ENCODE results near the gene TANC1.

TANC1 gene

DNA sequence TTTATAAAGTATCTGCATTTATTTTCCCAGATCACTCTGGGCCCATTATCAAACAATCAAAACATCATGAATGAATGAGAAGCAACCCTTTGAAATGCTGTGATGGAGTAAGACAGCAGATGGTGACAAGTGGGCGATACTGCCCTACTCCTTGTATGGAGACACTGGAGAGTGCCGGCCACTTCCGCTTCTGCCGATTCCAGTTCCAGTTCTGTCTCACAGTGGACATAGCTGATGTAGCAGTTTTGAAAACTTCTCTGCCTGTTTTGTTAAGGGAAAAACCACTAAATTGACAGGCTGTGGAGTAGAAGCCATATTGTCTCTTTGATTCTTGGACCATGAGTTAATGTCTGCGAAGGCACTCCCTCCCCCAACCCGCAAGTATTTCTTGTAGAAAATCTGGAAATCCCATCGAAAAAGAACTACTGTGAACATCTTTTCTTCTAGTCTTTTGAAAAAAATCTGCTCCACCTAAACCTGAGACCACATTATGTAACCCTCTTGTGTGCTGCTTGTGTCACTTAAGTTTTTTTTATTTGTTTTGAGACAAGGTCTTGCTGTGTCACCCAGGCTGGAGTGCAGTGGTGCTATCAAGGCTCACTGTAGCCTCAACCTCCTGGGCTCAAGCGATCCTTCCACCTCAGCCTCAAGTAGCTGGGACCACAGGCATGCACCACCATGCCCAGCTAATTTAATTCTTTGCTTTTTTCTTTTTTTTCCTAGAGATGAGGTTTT, 133.5 kb downstream of the TANC1 start:
- Histone ChIP-seq H3K4me1 (ENCODE audit: control extremely low read depth in 1 of 4, control insufficient read depth in 4 of 4, insufficient read depth in 4 of 4, low read length in 3 of 4) (peaks cover 0 to 5% (median 1%) of the 10 kb centered on the region in 4 experiments), H3K36me3 (ENCODE audit: control insufficient read depth in 4 of 4, insufficient read depth in 4 of 4, low read length in 3 of 4) (peaks cover 0 to under 1% (median 0%) of the 10 kb centered on the region in 4 experiments), H3K27me3 (replicated peaks in 2 of 5; ENCODE audit: control insufficient read depth in 4 of 5, insufficient read depth in 5 of 5, low read length in 4 of 5) (no peaks in the 10 kb centered on the region), H3K9me3 (ENCODE audit: control extremely low read depth in 1 of 5, control insufficient read depth in 4 of 5, insufficient read depth in 2 of 5, low read depth in 1 of 5, low read length in 4 of 5) (peaks cover 0 to 3% (median under 1%) of the 10 kb centered on the region in 5 experiments), H3K27ac (ENCODE audit: insufficient read depth in 1 of 2, low read depth in 1 of 2, low read length in 2 of 2, poor library complexity in 1 of 2, severe bottlenecking in 2 of 2) (no peak overlapping the region), H3K4me3 (ENCODE audit: control insufficient read depth in 1 of 7, extremely low read depth in 1 of 7, insufficient read depth in 4 of 7, low read depth in 2 of 7, low read length in 6 of 7) (no peak overlapping the region)
- 100% methylated on average over 7 of the region's 8 CpGs for WGBS (ENCODE audit: insufficient coverage)
- POLR2A ChIA-PET = no interaction called here
- no peak for DNase-seq
- CTCF ChIA-PET = no interaction called here

DNA sequence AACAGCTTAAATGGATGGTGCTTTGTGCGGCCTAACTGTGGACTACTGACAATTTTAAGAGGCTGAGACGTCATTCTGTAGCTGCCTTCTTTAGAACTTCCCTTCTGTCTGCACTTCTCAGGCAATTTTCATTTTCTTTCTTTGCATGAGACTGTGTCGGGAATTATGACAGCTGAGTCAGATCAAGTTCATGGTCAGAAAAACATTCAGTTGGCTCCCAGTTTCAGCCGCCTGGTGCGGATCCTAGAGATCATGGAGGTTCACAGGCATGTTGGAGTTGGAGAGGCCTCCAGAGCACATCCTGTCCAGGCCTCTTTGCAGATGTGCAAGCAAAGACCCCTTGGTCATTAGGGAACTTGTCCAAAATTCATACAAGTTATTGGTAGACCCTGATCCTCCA, 135.0 kb downstream of the TANC1 start:
- Histone ChIP-seq H3K4me1 (ENCODE audit: control extremely low read depth in 1 of 4, control insufficient read depth in 4 of 4, insufficient read depth in 4 of 4, low read length in 3 of 4) (peaks cover 0 to 5% (median 1%) of the 10 kb centered on the region in 4 experiments), H3K27ac (ENCODE audit: insufficient read depth in 1 of 2, low read depth in 1 of 2, low read length in 2 of 2, poor library complexity in 1 of 2, severe bottlenecking in 2 of 2) (no peak overlapping the region), H3K9me3 (ENCODE audit: control extremely low read depth in 1 of 5, control insufficient read depth in 4 of 5, insufficient read depth in 2 of 5, low read depth in 1 of 5, low read length in 4 of 5) (no peaks in the 10 kb centered on the region), H3K4me3 (ENCODE audit: control insufficient read depth in 1 of 7, extremely low read depth in 1 of 7, insufficient read depth in 4 of 7, low read depth in 2 of 7, low read length in 6 of 7) (no peak overlapping the region), H3K36me3 (ENCODE audit: control insufficient read depth in 4 of 4, insufficient read depth in 4 of 4, low read length in 3 of 4) (no peaks in the 10 kb centered on the region), H3K27me3 (replicated peaks in 2 of 5; ENCODE audit: control insufficient read depth in 4 of 5, insufficient read depth in 5 of 5, low read length in 4 of 5) (no peaks in the 10 kb centered on the region)
- DNase-seq = no peak
- CTCF ChIA-PET = no interaction called here
- 100% methylated on average over 2 of the region's 5 CpGs for WGBS (ENCODE audit: insufficient coverage)
- POLR2A ChIA-PET = no interaction called here

DNA sequence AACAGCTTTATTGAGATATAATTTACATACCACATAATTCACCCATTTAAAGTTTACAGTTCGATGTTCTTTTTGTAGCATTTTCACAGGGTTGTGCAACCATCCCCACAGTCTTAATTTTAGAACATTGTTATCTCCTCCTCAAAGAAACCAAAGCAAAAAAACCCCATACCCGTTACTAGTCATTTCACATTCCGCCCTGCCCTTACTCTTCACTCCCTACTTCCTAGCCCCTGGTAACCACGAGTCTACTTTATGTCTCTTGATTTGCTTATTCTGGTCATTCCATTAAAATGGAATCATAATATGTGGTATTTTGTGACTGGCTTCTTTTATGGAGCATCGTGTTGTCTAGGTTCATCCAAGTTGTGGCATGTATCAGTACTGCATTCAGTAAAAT, 137.7 kb downstream of the TANC1 start:
- WGBS (ENCODE audit: insufficient coverage) = 100% methylated on average over 2 of the region's 5 CpGs
- no peaks in the 10 kb centered on the region for H3K9me3 ChIP-seq (ENCODE audit: control extremely low read depth in 1 of 5, control insufficient read depth in 4 of 5, insufficient read depth in 2 of 5, low read depth in 1 of 5, low read length in 4 of 5)
- no peak for DNase-seq
- H3K27ac ChIP-seq (ENCODE audit: insufficient read depth in 1 of 2, low read depth in 1 of 2, low read length in 2 of 2, poor library complexity in 1 of 2, severe bottlenecking in 2 of 2) = no peak overlapping the region
- H3K4me3 ChIP-seq (ENCODE audit: control insufficient read depth in 1 of 7, extremely low read depth in 1 of 7, insufficient read depth in 4 of 7, low read depth in 2 of 7, low read length in 6 of 7) = no peak overlapping the region
- H3K4me1 ChIP-seq (ENCODE audit: control extremely low read depth in 1 of 4, control insufficient read depth in 4 of 4, insufficient read depth in 4 of 4, low read length in 3 of 4) = no peaks in the 10 kb centered on the region
- H3K36me3 ChIP-seq (ENCODE audit: control insufficient read depth in 4 of 4, insufficient read depth in 4 of 4, low read length in 3 of 4) = peaks cover 0 to under 1% (median 0%) of the 10 kb centered on the region in 4 experiments
- H3K27me3 ChIP-seq (replicated peaks in 2 of 5; ENCODE audit: control insufficient read depth in 4 of 5, insufficient read depth in 5 of 5, low read length in 4 of 5) = no peaks in the 10 kb centered on the region
- POLR2A ChIA-PET = interaction anchor here (0.6 to 0.9 kb wide), 2 partner anchors 12 to 19 kb away, joined by 3 read pairs; no protein-coding TSS in a partner anchor
- CTCF ChIA-PET = interaction anchor here (0.7 to 1.0 kb wide), 2 partner anchors 12 to 14 kb away, joined by 3 read pairs; no protein-coding TSS in a partner anchor

DNA sequence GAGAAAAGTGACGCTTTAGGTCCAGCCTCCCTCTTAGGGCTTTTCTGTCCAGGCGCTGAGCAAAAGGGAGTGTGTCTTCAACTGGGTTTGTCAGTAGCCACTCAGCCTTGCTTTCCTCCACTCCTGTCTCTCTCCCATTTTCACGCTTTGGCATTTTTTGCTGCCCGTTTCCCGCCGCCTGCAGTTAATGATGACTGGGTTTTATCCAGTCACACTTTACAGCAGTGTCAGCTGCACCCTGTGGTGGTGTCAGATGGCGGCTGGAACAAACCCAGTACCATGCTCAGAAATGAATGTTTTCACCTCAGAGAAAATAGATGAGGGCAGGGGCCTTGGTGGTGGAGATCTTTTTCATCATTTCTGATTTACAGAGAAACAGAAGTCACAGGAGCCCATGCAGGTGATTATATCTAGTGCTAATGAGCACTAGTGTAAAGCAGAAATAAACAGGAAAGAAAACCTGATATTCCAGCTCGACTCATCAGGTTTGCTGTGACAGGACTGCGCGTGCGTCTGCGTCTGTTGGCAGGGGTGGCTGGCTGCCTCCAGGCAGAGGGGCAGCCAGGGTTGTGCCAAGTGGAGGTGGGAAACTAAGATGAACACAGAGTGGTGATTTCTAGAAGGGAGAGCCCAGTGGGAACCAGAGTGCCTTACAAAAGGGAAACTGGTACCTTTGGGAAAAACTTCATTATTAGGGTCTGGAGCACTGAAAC, 139.9 kb downstream of the TANC1 start:
- Histone ChIP-seq H3K36me3 (ENCODE audit: control insufficient read depth in 4 of 4, insufficient read depth in 4 of 4, low read length in 3 of 4) (peaks cover 0 to 5% (median 0%) of the 10 kb centered on the region in 4 experiments), H3K4me1 (ENCODE audit: control extremely low read depth in 1 of 4, control insufficient read depth in 4 of 4, insufficient read depth in 4 of 4, low read length in 3 of 4) (no peaks in the 10 kb centered on the region), H3K27ac (ENCODE audit: insufficient read depth in 1 of 2, low read depth in 1 of 2, low read length in 2 of 2, poor library complexity in 1 of 2, severe bottlenecking in 2 of 2) (no peak overlapping the region), H3K27me3 (replicated peaks in 2 of 5; ENCODE audit: control insufficient read depth in 4 of 5, insufficient read depth in 5 of 5, low read length in 4 of 5) (no peaks in the 10 kb centered on the region), H3K4me3 (ENCODE audit: control insufficient read depth in 1 of 7, extremely low read depth in 1 of 7, insufficient read depth in 4 of 7, low read depth in 2 of 7, low read length in 6 of 7) (no peak overlapping the region), H3K9me3 (ENCODE audit: control extremely low read depth in 1 of 5, control insufficient read depth in 4 of 5, insufficient read depth in 2 of 5, low read depth in 1 of 5, low read length in 4 of 5) (no peaks in the 10 kb centered on the region)
- 96% methylated on average over 12 of the region's 12 CpGs for WGBS (ENCODE audit: insufficient coverage)
- CTCF ChIA-PET = interaction anchor here (1.4 to 1.8 kb wide), 2 partner anchors 206 to 207 kb away, joined by 3 to 4 read pairs; no protein-coding TSS in a partner anchor
- POLR2A ChIA-PET = no interaction called here
- no peak for DNase-seq

DNA sequence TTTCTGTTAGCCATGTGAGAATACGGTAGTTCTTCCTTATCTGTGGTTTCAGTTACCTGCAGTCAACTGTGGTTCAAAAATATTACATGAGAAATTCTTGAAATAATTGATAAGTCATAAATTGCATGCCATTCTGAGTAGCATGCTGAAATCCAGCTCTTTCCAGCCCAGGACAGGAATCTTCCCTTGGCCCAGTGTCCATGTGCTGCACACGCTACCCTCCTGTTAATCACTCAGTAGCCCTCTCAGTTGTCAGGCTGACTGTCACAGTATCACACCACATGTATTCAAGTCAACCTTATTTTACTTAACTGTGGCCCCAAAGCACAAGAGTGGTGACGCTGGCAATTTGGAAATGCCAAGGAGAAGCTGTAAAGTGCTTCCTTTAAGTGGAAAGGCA, 141.1 kb downstream of the TANC1 start:
- WGBS (ENCODE audit: insufficient coverage) = 83% methylated on average over 2 of the region's 3 CpGs
- Histone ChIP-seq H3K4me3 (ENCODE audit: control insufficient read depth in 1 of 7, extremely low read depth in 1 of 7, insufficient read depth in 4 of 7, low read depth in 2 of 7, low read length in 6 of 7) (no peak overlapping the region), H3K27me3 (replicated peaks in 2 of 5; ENCODE audit: control insufficient read depth in 4 of 5, insufficient read depth in 5 of 5, low read length in 4 of 5) (no peaks in the 10 kb centered on the region), H3K9me3 (ENCODE audit: control extremely low read depth in 1 of 5, control insufficient read depth in 4 of 5, insufficient read depth in 2 of 5, low read depth in 1 of 5, low read length in 4 of 5) (no peaks in the 10 kb centered on the region), H3K36me3 (ENCODE audit: control insufficient read depth in 4 of 4, insufficient read depth in 4 of 4, low read length in 3 of 4) (peaks cover 0 to 5% (median 0%) of the 10 kb centered on the region in 4 experiments), H3K27ac (ENCODE audit: insufficient read depth in 1 of 2, low read depth in 1 of 2, low read length in 2 of 2, poor library complexity in 1 of 2, severe bottlenecking in 2 of 2) (no peak overlapping the region), H3K4me1 (ENCODE audit: control extremely low read depth in 1 of 4, control insufficient read depth in 4 of 4, insufficient read depth in 4 of 4, low read length in 3 of 4) (no peaks in the 10 kb centered on the region)
- ChIA-PET POLR2A (no interaction called here), CTCF (interaction anchor here (1.4 to 1.8 kb wide), 2 partner anchors 208 to 209 kb away, joined by 3 to 4 read pairs; no protein-coding TSS in a partner anchor)
- DNase-seq = no peak

DNA sequence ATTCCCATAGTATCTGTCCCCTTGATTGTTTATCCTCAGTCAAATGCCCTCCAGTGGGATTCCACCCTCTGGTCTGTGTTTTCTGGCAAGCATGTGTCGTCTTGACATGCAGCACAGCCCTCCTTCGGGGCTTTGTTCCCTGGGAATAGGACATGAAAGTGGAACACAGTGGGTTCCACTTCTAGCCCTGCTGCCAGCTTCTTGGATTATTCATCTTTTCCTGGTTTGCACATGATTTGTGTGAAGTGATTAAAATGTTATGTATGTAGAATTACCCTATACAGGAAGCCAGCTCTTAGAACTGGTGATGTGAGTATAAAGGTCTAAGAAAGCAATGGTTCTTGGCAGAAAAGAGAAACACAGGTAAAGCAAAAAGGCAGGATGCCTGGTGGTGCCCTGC, 142.3 kb downstream of the TANC1 start:
- CTCF ChIA-PET = no interaction called here
- no peak for DNase-seq
- Histone ChIP-seq H3K27me3 (replicated peaks in 2 of 5; ENCODE audit: control insufficient read depth in 4 of 5, insufficient read depth in 5 of 5, low read length in 4 of 5) (no peaks in the 10 kb centered on the region), H3K27ac (ENCODE audit: insufficient read depth in 1 of 2, low read depth in 1 of 2, low read length in 2 of 2, poor library complexity in 1 of 2, severe bottlenecking in 2 of 2) (no peak overlapping the region), H3K4me3 (ENCODE audit: control insufficient read depth in 1 of 7, extremely low read depth in 1 of 7, insufficient read depth in 4 of 7, low read depth in 2 of 7, low read length in 6 of 7) (no peak overlapping the region), H3K9me3 (ENCODE audit: control extremely low read depth in 1 of 5, control insufficient read depth in 4 of 5, insufficient read depth in 2 of 5, low read depth in 1 of 5, low read length in 4 of 5) (no peaks in the 10 kb centered on the region), H3K4me1 (ENCODE audit: control extremely low read depth in 1 of 4, control insufficient read depth in 4 of 4, insufficient read depth in 4 of 4, low read length in 3 of 4) (no peaks in the 10 kb centered on the region), H3K36me3 (ENCODE audit: control insufficient read depth in 4 of 4, insufficient read depth in 4 of 4, low read length in 3 of 4) (peaks cover 0 to 5% (median 0%) of the 10 kb centered on the region in 4 experiments)
- POLR2A ChIA-PET = no interaction called here
- 100% methylated on average over 2 of the region's 2 CpGs for WGBS (ENCODE audit: insufficient coverage)

Measured in common myeloid progenitor, CD34-positive (primary cell).